HG03108 (cell line): ENCODE data around the gene ACER2.

ENCODE experiments used
- ATAC-seq: cut with Tn5 transposase; IDR thresholded peaks from one replicate; pipeline ENCODE4 v1.9.1; 2021; ENCODE audit warnings: moderate library complexity; ENCODE audit not compliant: unreplicated experiment

The ACER2 gene

DNA sequence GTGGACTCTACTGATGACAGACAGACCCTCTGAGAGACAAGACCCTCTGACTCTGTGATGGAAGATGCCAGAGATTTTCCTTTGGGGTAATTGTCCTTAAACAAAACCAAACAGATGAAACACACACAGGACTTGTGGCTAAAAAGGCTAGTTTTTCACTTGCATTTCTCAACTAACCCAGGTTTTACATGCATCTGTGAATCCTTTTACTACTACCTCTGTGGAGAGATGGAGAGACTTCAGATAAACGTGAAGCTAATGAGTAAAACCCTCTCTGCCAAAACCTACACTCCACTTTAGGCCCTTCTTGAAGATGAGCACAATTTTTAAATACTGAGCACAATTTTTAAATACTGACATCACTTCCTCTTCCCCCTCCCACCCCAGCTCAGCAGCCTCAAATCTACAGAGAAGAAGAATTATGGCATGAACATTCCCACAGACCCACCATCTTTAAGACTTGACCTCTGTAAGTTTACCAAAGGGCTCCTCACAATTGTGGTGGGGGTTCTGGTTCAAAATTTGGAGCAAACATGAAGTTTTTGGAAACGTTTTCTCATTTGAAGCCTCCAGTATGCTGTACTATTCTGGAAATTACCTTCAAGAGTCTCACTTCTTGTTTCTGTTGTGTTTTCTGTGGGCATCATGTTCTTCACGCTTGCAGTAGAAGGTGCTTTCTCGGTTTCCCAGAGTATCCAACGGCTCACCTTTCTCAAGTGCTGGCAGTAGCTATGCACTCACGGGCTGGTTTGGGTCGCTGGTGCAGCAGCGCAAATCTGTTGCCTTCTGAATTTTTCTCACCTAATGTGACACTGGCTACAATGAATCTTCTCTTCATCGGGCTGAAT is 42.7 kb downstream of the ACER2 start:
- peak; percentile 84 for ATAC-seq

DNA sequence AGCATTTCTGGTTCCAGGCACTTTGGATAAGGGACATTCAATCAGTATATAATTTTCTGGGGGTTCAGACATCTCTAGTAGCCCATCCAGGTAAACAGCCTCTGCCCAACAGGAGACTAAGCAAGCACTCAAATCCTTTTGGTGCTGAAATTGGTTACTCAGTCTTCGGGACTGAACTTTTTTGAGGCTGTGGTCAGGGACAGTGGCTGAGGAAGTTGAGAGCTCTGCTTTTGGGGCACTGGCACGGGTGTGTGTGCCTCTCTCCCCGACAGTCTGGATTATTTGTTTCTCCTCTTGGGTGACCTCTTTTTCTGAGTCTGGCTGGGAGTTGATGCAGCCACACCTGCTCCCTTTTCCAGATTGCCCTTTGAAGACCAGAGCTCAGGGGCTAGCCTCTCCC is 47.6 kb downstream of the ACER2 start:
- no peak for ATAC-seq

DNA sequence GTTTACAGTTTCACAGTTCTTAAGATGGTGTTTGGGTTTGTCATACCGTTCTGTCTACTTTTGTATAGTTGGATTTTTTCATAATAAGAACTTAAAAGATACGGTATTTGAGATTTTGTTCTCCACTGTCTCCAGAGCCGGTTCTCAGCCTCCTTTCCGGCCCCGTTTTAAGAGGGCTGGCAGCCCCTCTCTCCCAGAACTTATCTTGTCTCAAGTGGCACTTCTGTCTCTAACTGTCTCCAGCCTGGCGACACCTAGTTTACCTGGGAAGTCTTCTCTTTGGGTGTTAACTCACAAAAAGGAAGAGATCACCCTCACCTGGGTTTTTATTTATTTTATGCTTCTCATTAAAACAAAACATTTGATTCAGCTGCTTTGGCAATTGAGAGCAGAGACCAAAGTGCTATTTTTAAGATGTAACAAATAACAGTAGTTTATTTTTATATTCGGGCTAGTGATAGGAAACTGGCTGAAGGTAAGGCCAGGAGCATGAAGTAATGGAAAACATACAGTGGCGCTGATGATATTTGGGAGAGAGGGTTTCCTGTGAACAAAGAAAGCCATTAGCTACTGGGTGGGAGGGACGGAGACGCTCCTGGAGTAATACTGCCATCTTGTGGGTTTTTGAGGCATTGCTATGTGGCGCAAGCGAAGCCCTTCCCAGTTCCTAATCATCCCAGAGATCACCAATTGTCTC is 48.3 kb downstream of the ACER2 start:
- ATAC-seq, result peak; percentile 87

DNA sequence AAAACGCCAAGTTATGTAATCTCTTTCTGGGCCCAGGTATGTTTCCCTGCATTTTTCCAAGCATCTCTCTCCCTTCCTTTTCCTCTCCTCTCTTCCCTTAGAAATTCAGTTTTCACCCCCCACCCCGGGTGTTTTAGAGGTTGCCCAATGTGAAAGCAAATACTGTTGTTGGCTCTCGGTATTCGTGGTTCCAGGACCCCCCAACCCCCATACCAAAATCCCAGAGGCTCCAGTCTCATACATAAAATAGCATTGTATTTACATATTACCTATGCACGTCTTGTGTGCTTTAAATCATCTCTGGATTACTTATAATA is 48.8 kb downstream of the ACER2 start:
- ATAC-seq, result no peak

DNA sequence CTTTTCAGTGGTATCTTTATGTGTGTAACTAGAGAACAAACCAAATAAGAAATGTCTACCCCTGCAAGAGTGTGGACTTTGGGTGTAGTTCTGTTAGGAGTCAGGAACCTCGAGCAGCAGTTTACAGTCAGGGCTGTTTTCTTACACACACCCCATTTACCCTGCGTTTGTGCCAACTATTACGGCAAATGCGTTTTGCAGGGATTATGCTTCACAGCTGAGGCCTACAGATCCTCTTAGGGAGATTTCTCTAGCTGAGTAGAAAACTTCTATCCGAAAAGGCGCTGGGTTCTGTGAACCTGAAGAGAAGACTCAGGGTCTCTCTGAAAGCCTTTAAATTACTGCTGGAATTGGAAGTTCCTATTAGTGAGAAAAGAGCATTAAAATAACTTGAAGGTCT is 51.4 kb downstream of the ACER2 start:
- ATAC-seq, result no peak

DNA sequence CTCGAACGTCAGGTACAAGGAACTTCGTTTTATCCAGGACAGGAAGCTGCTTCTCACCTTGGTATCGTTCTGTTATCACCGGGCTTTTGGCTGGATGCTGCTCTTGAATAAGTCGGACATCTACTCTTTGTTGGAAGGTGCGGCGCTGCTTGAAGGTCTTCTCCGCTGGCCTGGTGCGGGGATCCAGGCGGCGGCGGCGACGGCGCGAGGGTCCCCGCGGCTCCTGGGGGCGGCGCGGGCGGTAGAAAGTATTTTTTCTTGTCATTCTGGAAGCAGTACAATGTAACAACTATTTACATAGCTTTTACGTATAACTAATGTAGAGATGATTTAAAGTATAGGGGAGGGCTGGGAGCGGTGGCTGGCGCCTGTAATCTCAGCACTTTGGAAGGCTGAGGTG is 52.3 kb downstream of the ACER2 start:
- no peak for ATAC-seq

DNA sequence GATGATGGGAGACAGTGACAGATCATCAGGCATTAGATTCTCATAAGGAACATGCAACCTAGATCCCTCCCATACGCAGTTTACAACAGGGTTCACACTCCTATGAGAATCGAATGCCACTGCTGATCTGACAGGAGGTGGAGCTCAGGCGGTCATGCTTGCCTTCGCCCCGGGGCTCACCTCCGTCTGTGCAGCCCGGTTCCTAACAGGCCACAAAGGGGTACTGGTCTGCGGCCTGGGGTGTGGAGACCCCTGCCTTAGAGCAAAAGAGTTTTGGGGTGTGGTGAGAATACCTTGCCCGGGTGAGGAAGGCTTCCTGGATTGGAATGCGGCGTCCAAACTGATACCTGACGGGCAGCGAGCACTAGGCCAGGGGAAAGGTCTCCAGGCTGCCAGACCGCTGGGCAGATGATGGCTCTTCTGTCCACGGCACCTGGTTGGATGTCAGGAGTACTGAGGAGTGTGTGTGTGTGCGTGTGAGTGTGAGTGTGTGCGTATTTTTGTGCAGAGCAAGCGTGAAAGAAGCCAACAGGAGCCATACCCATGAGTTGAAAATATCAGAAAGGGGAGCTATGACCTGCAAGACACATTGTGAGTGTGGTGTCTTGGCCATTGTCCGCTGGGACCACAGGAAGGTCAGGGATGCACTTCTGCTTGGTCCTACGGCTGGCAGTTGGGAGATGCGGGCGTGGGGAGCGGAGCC is 55.4 kb downstream of the ACER2 start:
- no peak for ATAC-seq

DNA sequence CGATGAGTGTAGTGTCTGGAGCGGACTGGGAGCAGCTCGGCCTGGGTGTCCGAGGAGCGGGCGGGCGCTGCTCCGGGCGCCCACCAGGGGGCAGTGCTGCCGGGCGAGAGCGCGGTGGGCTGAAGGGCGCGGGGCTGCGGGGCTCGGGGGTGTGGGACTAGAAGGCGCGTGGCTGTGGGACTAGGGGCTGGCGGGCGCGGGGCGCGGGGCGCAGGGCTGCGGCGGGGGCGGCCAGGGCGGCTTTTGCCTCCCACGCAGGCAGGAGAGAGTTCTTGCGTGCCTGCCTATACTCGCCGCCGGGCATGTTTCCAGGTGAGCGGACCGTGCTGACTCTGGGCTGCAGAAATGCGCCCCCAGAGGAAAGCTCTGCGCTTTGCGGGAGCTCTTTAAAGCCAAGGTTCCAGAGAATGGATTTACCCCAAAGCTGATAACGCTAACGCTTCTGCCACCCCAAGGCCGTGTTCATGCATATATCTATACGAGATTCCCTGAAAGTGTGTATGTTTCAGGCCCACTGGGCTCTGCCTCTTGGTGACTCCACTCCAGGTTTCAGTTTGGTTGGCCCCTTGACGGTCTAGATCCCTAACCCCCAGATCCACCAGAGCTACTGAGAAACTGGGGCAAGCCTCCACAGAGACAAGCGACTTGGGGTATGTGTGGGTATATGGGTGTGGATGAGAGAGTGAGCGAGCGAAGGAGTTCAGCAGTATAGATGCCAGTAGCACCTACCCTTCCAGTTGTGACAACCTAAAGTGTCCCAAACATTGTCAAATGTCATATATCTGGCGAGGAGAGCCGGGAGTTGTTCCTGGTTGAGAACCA is 56.2 kb downstream of the ACER2 start:
- ATAC-seq, result peak; percentile 89

DNA sequence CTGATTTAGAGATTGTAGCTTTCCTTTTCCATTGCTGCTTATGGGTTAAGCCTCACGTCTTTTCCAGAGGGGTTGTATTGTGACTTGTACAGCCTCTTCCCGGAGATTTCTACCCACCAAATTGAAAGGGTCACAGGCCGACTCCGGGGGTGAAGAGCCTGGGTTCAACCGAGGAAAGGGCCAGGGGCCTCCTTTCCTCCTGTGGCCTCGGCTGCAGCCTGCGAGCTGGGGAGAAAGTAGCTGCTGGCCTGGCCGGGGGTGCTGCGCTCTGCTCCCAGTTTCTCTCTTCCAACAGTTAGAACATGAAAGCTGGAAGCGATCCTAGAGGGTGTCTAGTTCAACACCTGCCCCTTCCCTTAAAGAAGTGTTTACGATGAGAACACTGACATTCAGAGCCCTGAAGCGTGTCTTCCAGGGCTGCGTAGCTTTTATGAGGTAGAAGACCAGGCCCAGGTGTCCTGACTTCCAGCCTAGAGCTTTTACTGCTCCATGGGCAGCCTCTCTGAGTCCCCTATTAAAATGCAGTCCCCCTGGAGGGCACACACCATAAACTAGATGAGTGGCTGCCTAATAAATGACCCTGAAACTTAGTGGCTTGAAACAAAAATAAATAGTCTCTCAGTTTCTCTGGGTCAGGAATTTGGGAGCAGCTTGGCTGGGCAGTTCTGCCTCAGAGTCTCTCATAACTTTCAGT is 56.9 kb downstream of the ACER2 start:
- ATAC-seq, result no peak

DNA sequence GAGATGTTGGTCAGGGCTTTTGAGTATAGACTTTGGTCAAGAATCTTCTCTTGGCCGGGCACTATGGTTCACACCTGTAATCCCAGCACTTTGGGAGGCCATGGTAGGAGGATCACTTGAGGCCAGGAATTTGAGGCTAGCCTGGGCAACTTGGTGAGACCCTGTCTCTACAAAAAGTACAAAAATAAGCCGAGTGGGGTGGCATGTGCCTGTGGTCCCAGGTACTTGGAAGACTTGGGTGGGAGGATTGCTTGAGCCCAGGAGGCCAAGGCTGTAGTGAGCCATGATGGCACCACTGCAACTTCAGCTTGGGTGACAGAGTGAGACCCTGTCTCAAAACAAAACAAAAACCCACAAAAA is 57.5 kb downstream of the ACER2 start:
- ATAC-seq, result no peak

DNA sequence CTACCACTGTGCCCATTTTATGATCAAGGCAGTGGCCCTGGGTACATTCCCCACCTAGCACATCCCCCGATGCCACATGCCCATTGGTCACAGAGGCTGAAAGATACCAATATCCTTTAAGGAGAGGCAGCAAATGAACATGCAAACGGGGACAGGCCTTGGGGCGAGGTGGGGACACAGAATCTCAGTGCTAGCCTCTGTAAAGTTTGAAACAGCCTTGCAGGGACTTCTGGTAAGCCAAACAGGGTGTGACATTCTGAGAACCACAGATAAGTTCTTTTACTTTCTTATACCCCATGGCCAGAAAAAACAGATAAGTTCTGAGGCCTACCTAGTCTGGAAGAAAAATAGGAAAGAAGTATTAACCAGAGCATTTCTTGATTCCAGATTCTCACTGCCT is 60.5 kb downstream of the ACER2 start:
- ATAC-seq, result no peak

DNA sequence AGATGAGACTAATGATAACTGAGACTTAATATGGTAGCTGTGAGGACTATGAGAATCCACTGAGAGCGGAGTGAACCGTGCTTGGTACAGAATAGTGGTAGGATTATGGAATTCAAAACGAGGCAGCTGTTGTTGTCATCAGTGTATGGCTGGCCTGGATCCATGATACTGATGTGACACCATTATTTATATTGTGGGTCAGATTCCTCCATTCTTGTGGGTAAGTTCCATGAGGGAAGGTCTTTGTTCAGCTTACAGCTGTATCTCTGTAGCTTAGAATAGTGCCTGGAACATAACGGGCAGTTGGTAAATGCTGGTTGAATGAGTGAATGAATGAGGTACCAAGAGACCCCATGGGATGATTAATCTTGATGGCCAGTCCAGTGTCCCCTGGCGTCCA is 61.8 kb downstream of the ACER2 start:
- ATAC-seq, result no peak

DNA sequence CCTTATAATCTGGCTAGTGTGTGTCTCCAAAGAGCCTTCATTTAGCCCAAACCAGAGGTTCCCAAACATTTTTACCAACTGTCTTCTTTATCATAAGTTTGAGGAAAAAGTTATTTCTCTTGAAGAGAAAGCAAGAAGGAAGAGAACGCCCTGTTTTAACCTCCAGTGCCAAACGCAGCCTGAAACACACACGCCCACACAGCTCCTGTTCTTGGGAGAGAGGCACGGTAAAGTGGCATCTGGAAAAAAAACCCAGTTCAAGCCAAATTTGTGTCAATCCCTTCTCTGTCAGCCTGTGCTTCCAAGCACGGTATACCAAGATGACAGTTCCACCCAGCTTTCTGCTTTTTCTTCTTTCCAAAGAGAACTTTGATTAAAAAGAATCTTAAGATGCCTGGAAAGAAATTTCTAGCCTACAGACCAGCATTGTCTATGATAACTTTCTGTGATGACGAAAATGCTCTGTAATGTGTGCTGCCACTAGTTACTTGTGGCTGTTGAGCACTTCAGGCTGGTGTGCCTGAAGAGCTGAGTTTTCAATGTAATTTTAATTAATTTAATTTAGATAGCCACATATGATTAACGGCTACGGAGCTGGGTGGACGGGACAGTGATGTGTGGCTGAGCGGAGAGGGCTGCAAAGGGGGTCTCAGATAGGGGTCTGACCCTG is 62.3 kb downstream of the ACER2 start:
- no peak for ATAC-seq

DNA sequence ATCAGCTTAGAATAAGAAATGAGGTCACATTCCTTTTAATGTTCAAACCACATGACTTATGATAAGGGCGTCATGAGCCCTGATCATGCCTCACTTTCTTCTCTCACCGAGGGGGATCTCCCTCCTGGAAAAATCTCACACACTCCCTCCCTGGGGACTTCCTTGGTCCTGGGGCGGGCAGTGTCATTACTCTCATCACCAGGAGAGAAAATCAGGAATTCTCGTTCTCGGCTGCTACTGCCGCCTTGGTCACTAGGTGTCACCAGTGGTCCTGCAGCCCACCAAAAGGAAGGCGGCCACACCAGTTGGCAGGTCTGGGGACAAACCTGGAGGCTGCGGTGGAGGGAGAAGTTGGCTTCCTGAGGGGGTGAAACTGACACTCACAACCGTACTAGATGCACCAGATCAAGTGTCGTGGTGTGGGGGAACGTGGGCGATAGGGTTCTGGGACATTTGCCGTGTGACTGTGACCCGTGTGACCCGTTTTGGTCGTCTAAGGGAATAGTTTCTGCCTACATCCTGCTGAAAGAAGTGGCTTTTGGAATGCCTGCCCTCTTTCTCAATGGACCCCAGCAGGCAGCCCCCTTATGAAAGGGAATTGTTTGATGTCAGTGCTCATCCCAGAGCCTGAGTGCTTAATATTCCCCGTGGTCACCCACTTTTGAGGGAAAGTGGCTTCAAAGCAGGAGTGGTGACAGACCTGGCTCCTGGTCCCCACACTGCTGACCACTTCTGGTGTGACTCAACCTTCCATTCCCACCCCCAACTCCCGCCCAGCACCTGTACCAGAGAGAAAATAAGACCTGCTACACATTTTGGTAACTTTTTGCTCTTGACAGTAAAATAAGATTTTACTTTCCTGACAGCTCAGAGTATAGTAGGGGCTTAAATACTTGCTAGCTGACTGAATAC is 63.2 kb downstream of the ACER2 start:
- ATAC-seq, result peak; percentile 75

DNA sequence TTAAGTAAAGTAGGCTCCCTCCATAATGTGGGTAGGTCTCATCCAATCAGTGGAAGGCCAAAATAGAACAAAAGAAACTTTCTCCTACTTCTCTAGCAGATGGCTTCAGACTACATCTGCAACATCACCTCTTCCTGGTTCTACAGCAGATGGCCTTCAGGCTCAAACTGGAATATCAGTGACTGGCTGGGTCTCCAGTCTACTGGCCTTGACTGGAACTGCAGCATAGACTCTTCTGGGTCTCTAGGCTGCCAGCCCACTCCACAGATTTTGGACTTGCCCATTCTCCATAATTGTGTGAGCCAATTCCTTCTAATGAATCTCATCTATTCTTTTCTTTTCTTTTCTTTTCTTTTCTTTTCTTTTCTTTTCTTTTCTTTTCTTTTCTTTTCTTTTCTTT is 64.8 kb downstream of the ACER2 start:
- no peak for ATAC-seq

DNA sequence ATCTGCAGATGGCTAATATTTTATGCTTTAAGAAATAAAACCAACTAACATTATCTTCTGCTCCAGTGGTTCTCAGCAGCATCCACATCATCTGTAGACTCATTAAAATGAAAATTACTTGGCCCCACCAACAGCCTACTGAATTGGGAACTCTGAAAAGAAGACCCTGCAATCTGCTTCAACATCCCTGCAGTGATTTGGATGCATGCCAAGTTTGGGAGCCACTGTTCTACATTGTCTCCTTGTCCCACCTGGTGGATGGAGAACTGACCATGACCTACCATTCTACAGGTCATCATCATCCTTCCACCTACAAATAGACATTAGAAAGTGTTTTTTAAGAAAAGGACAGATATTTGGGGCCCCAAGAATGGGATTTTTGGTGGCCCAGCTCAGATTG is 71.1 kb downstream of the ACER2 start:
- no peak for ATAC-seq

DNA sequence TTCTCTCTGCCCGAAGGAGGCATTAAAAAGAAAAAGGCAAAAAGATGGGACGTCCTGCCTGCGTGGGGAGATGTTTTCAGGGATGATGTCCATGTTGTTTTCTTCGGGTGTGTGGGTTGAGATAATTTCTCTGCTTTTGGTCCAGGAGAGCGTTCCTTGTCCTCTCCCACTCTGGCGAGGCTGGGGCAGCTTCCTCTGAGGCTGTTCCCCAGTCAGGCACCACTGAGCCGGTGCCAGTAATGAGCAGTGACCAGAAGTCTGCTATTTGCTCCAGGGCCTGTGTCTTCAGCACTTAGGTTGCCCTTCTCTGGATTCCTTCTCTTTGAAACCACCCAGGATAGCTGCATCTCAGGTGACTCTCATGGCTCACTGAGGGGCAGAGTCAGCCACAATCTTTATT is 71.5 kb downstream of the ACER2 start:
- ATAC-seq, result no peak

DNA sequence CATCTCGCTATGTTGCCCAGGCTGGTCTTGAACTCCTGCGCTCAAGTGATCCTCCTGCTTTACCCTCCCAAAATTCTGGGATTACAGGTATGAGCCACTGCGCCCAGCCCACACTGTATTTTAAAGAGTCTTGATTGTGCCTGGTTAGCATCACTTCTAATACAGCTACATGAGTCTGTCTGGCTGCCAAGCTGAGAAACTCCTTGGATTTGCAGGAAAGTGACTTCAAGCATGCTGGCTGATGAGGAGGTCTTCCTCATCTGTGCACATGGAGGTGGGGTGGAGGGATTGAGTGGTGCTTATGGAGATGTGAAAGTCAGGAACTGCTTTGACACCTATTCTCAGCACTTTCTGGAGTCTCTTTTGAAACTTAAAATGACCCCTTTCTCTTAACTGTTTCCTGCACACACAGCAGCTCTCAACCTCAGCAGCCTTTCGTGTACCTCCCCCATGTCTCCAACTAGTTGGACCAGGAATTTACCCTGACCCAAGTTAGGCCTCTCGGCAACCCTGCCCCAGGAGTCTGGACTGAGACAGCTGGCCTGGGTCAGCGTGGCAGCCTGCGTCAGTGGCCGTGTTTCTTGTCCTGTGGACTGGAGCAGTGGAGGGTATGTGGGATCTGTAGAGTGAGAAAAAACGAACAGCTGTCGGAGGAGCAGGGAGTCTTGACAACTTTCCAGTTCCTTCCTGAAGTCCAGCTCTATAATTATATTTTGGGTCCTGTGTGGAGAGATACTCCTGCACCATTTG is 72.5 kb downstream of the ACER2 start:
- no peak for ATAC-seq
